Esophagus muscularis mucosa (tissue), 4 donors: ENCODE data around the gene AFAP1. TPM values are rescaled to one million over a fixed set of nuclear protein-coding genes. Genes with fewer than 3 reads are reported as not detected.

Experiments
- DNase-seq: peaks from one replicate; pipeline ENCODE4 v3.0.0-alpha.2; 2017; ENCODE audit errors: extremely low spot score
- H3K27ac ChIP-seq, 4 donors: fragments of 200-600 bp; sonication (generic); replicated peaks in 1 of 4; 1 replicate in 3 of 4; 2 replicates in 1 of 4; pipeline ENCODE4 v1.5.1; 2016 to 2019; ENCODE audit warnings: mild to moderate bottlenecking in 1 of 4
- H3K27me3 ChIP-seq, 4 donors: fragments of 200-600 bp; sonication (generic); one replicate each; pipeline versions ENCODE4 v1.5.1 to v1.6.0; 2016 to 2019
- H3K36me3 ChIP-seq, 4 donors: fragments of 200-600 bp; sonication (generic); one replicate each; pipeline ENCODE4 v1.5.1; 2016 to 2019
- H3K4me1 ChIP-seq, 4 donors: fragments of 200-600 bp; sonication (generic); one replicate each; pipeline ENCODE4 v1.5.1; 2016 to 2019
- H3K4me3 ChIP-seq, 4 donors: fragments of 200-600 bp; sonication (generic); 1 replicate in 2 of 4; 2 replicates in 2 of 4; pipeline ENCODE4 v1.5.1; 2016 to 2019; ENCODE audit warnings: mild to moderate bottlenecking in 4 of 4, moderate library complexity in 1 of 4
- H3K9me3 ChIP-seq, 4 donors: fragments of 200-600 bp; sonication (generic); 1 replicate in 3 of 4; 2 replicates in 1 of 4; pipeline ENCODE4 v1.5.1; 2016 to 2019
- EP300 ChIP-seq: sonication (generic); formaldehyde crosslinking; IDR thresholded peaks from one replicate; pipeline ENCODE4 v1.6.1; 2017; ENCODE audit warnings: antibody characterized with exemption
- POLR2A ChIP-seq: fragments of 450-650 bp; IDR thresholded peaks from one replicate; pipeline ENCODE4 v1.6.1; 2017; ENCODE audit warnings: antibody characterized with exemption, moderate library complexity, mild to moderate bottlenecking, low read depth
- POLR2AphosphoS5 ChIP-seq, 2 donors: sonication (generic); formaldehyde crosslinking; IDR thresholded peaks; one replicate each; pipeline ENCODE4 v1.6.1; 2017; ENCODE audit warnings: antibody characterized with exemption in 2 of 2
- WGBS: methylation state at CpG from one replicate; pipeline ENCODE4 v1.1.5; 2018; 5-methylcytosine and 5-hydroxymethylcytosine counted together
- intact Hi-C: fragments of 100-400 bp; cut with DNase I; formaldehyde crosslinking; loops from one replicate; pipeline ENCODE4 v1.15.1; 2023
- total RNA-seq, 4 donors: library from RNA; depleted of rRNA; stranded (reverse); fragments of >200 nt; gene quantifications; one replicate each; pipeline versions ENCODE4 v1.1.0 to v1.2.1, GENCODE V29; 2016
- TF ChIP-seq, protein P1 (sequence below), 3 experiments: fragments of 200-600 bp in 2 of 3; fragments of 450-650 bp in 1 of 3; sonication (generic) in 2 of 3; IDR thresholded peaks; one replicate each; pipeline ENCODE4 v1.5.1; 2017 to 2019; ENCODE audit warnings: antibody characterized with exemption in 3 of 3, mild to moderate bottlenecking in 2 of 3, moderate library complexity in 1 of 3

The AFAP1 gene
- total RNA-seq, 4 donors from 2014 or later = 37.8 to 71.3 (median 50.9) TPM

DNA sequence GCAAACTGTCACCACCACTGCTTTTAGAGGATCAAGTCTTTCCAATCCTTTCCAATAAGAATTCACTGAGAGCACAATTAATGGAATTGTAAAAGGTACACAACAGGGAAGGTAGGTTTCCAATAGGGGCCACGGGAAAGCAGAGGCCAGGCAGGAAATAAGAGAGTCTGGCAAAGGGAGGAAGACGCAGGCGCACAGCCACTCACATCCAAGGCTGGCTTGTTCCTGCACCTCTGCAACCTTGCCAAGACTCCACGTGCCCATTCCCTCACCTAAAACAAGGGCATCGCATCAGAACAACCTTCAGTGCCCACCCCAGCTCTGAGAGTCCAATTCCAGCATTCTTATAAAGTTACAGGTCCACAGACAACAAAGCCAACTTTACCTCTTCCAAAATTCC is 81.2 kb downstream of the AFAP1 start:
- Histone ChIP-seq H3K4me1 (peaks cover 39 to 82% (median 80%) of the 10 kb centered on the region in 4 donors), H3K4me3 (no peak overlapping the region), H3K27me3 (no peaks in the 10 kb centered on the region), H3K9me3 (no peaks in the 10 kb centered on the region), H3K36me3 (peaks cover 3 to 16% (median 7%) of the 10 kb centered on the region in 4 donors), H3K27ac (peak overlapping the region in 2 of 4 donors; percentile 18 to 76)
- intact Hi-C loops = no loop called here
- TF ChIP-seq, protein P1, sequence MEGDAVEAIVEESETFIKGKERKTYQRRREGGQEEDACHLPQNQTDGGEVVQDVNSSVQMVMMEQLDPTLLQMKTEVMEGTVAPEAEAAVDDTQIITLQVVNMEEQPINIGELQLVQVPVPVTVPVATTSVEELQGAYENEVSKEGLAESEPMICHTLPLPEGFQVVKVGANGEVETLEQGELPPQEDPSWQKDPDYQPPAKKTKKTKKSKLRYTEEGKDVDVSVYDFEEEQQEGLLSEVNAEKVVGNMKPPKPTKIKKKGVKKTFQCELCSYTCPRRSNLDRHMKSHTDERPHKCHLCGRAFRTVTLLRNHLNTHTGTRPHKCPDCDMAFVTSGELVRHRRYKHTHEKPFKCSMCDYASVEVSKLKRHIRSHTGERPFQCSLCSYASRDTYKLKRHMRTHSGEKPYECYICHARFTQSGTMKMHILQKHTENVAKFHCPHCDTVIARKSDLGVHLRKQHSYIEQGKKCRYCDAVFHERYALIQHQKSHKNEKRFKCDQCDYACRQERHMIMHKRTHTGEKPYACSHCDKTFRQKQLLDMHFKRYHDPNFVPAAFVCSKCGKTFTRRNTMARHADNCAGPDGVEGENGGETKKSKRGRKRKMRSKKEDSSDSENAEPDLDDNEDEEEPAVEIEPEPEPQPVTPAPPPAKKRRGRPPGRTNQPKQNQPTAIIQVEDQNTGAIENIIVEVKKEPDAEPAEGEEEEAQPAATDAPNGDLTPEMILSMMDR (IDR thresholded peaks at IDR 0.05) = no peak
- TF ChIP-seq POLR2AphosphoS5 (IDR thresholded peaks at IDR 0.05) = no peak
- no peak for DNase-seq
- 64% methylated on average over 5 of the region's 5 CpGs for WGBS

DNA sequence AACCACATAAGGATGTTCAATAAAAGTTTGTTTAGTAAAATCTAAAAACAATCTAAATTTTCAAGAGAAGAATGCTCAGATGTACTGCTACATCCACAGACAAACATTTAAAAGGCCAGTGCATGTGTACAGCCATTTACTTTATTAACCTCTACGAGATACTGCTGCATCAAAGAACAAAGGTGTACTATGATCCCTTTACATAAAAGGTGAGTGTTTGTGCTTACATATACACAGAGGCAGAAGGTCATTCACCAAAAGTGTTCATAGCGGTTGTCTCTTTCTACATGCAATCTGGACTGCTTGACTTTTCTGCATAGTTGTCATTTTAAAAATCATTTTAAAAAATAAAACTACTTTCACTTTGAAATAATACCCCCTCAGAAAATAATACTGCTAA is 81.7 kb downstream of the AFAP1 start:
- DNase-seq = no peak
- no peaks in the 10 kb centered on the region for H3K9me3 ChIP-seq
- peaks cover 39 to 85% (median 84%) of the 10 kb centered on the region in 4 donors for H3K4me1 ChIP-seq
- no peaks in the 10 kb centered on the region for H3K27me3 ChIP-seq
- 41% methylated on average over 2 of the region's 2 CpGs for WGBS
- intact Hi-C loops = no loop called here
- no peak overlapping the region for H3K4me3 ChIP-seq
- H3K36me3 ChIP-seq = peaks cover 3 to 21% (median 9%) of the 10 kb centered on the region in 4 donors
- H3K27ac ChIP-seq = peak overlapping the region; percentile 54 to 76 (median 62)
- TF ChIP-seq, protein P1 (IDR thresholded peaks at IDR 0.05) = no peak
- TF ChIP-seq POLR2AphosphoS5 (IDR thresholded peaks at IDR 0.05) (no peak), EP300 (no peak), POLR2A (no peak)

DNA sequence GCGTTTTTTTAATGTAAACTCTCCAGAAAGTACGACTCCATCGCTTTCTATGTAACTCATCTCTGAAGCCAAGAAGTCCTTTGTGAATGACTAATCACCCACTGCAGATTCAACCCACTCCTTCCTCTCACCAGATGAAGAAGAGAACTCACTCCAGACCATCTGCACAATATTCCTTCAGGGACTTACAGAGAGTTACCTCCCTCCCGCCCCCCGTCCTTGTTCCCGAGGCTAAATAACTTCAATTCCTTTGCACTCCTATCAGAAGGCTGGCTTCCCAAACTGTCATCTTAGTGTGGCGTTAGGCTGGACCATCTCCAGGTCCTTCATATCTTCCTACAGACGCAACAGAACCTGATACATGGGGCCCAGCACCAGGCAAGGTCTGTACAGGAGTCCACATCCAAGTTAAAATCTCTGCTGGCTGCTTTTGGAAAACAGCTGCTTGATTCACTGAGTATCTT is 82.4 kb downstream of the AFAP1 start:
- peak overlapping the region; percentile 54 to 76 (median 62) for H3K27ac ChIP-seq
- WGBS = 20% methylated on average over 8 of the region's 8 CpGs
- H3K4me1 ChIP-seq = peaks cover 39 to 89% (median 85%) of the 10 kb centered on the region in 4 donors
- H3K4me3 ChIP-seq = no peak overlapping the region
- no peaks in the 10 kb centered on the region for H3K9me3 ChIP-seq
- intact Hi-C loops = no loop called here
- TF ChIP-seq EP300 (no peak), POLR2AphosphoS5 (IDR thresholded peaks at IDR 0.05) (peak in 1 of 2 donors; percentile 12), POLR2A (no peak)
- TF ChIP-seq, protein P1 (IDR thresholded peaks at IDR 0.05) = no peak
- no peak for DNase-seq
- H3K36me3 ChIP-seq = peaks cover 3 to 24% (median 11%) of the 10 kb centered on the region in 4 donors
- H3K27me3 ChIP-seq = no peaks in the 10 kb centered on the region

DNA sequence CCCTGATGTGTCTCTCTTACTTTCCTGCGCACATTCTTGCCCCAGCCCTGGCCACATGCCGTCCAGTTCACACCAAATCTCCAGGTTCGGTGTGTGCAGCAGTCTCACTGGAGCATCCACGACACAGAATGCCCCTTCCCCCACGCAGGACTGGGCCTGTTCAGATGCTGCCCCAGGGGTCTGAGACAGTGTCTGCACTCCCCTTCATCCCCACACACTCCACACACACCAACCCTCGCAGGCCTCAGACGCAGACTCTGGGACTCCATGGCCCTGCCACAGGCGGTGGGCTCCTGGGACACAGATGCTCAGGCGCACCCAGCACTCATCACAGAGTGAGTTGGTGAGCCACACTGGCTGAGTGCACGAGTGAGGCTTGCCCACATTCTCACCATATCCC is 83.9 kb downstream of the AFAP1 start:
- Histone ChIP-seq H3K27me3 (no peaks in the 10 kb centered on the region), H3K36me3 (peaks cover 3 to 30% (median 11%) of the 10 kb centered on the region in 4 donors), H3K9me3 (no peaks in the 10 kb centered on the region), H3K27ac (peak overlapping the region; percentile 54 to 76 (median 62)), H3K4me3 (no peak overlapping the region), H3K4me1 (peaks cover 31 to 78% (median 74%) of the 10 kb centered on the region in 4 donors)
- TF ChIP-seq POLR2A = no peak
- no peak for DNase-seq
- intact Hi-C loops = no loop called here
- 87% methylated on average over 9 of the region's 10 CpGs for WGBS

DNA sequence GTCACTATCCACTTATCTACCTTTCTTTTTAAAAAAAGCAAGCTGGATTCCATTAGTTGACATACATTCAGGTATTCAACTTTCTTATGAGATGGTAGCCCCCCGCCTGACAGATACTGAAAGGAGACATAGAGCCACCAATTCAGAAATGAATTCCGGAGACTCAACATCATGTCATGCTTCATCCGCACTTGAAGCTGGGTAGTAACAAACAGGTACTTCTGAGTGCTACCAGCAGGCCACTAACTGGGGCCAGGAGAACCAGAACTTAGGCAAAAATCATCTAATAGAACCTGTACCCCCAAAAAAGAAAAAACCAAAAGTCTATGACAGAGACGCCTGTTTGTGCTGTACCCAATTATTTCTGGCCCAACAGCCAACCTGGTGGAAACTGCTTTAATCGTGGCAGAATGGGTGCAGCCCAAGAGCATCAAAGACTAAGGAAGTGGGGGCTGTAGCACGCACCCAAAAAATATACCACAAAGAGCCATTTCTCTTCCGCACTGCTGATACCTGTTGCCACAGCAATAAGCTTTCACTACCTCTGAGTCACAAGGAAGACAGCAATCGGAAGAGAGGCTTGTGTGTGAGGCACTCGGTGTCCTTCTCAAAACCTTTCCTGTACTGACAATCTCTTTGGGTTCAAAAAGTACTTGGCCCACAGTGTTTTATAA is 84.8 kb downstream of the AFAP1 start:
- no peak overlapping the region for H3K4me3 ChIP-seq
- no peaks in the 10 kb centered on the region for H3K27me3 ChIP-seq
- DNase-seq = no peak
- H3K36me3 ChIP-seq = peaks cover 3 to 37% (median 12%) of the 10 kb centered on the region in 4 donors
- H3K9me3 ChIP-seq = no peaks in the 10 kb centered on the region
- TF ChIP-seq POLR2A (no peak), POLR2AphosphoS5 (IDR thresholded peaks at IDR 0.05) (peak in 1 of 2 donors; percentile 33)
- H3K27ac ChIP-seq = peak overlapping the region in 3 of 4 donors; percentile 54 to 76 (median 67)
- H3K4me1 ChIP-seq = peaks cover 30 to 71% (median 70%) of the 10 kb centered on the region in 4 donors
- 74% methylated on average over 9 of the region's 9 CpGs for WGBS
- intact Hi-C loops = no loop called here
